WTC11 (cell line): Measurements from ENCODE around the gene RPGR. TPM values are rescaled to one million over a fixed set of nuclear protein-coding genes. Genes with fewer than 3 reads are reported as not detected.

Experiments
- ATAC-seq: fragments of 200-7000 bp; cut with Tn5 transposase; 2 replicates; pipeline ENCODE4 v1.10.0; 2021; ENCODE audit warnings: mild to moderate bottlenecking, moderate library complexity
- CTCF ChIA-PET: fragments of 300-600 bp; sonication (Branson Sonifier 250); formaldehyde crosslinking; loops from one replicate; lab custom pipeline; 2021; ENCODE audit warnings: antibody characterized with exemption; lab: Charles Lee
- POLR2A ChIA-PET: fragments of 350-600 bp; sonication (Branson Sonifier 250); formaldehyde crosslinking; loops from one replicate; lab custom pipeline; 2021; ENCODE audit warnings: antibody characterized with exemption; lab: Charles Lee
- DNase-seq: peaks from one replicate; pipeline ENCODE4 v3.0.0; 2021; ENCODE audit warnings: low spot score
- H3K27ac Mint-ChIP-seq: 2 replicates; pipeline ENCODE4 v1.8.0; 2021; ENCODE audit warnings: mixed read lengths
- H3K27me3 Mint-ChIP-seq: 2 replicates; pipeline ENCODE4 v1.8.0; 2021; ENCODE audit warnings: low read depth, mild to moderate bottlenecking, moderate library complexity, mixed read lengths
- H3K36me3 Mint-ChIP-seq: 2 replicates; pipeline ENCODE4 v1.8.0; 2021; ENCODE audit warnings: mixed read lengths
- H3K4me1 Mint-ChIP-seq: 2 replicates; pipeline ENCODE4 v1.8.0; 2022; ENCODE audit warnings: mixed read lengths
- H3K4me3 Mint-ChIP-seq: 2 replicates; pipeline ENCODE4 v1.8.0; 2021; ENCODE audit warnings: mild to moderate bottlenecking, moderate library complexity, mixed read lengths
- H3K9me3 Mint-ChIP-seq: 2 replicates; pipeline ENCODE4 v1.8.0; 2021; ENCODE audit warnings: mixed read lengths
- AR ChIP-seq: fragments of 250-450 bp; sonication (Bioruptor Pico); IDR thresholded peaks from 2 replicates; pipeline ENCODE4 v1.9.0; 2021; ENCODE audit warnings: mild to moderate bottlenecking
- ATF6 ChIP-seq: sonication (generic); formaldehyde crosslinking; IDR thresholded peaks from 2 replicates; pipeline ENCODE4 v1.8.1; 2023; ENCODE audit warnings: mild to moderate bottlenecking, missing genetic modification reagents
- CBFB ChIP-seq: sonication (generic); formaldehyde crosslinking; IDR thresholded peaks from 2 replicates; pipeline ENCODE4 v1.8.1; 2022; ENCODE audit warnings: mild to moderate bottlenecking, low read depth, missing genetic modification reagents
- EMX1 ChIP-seq: fragments of 250-450 bp; sonication (Bioruptor Pico); IDR thresholded peaks from 2 replicates; pipeline ENCODE4 v1.8.0; 2021; ENCODE audit warnings: mild to moderate bottlenecking
- GABPB1 ChIP-seq: sonication (generic); formaldehyde crosslinking; IDR thresholded peaks from 2 replicates; pipeline ENCODE4 v1.8.1; 2023; ENCODE audit warnings: mild to moderate bottlenecking, missing genetic modification reagents
- GRHL2 ChIP-seq: fragments of 250-450 bp; sonication (Bioruptor Pico); IDR thresholded peaks from 2 replicates; pipeline ENCODE4 v1.8.0; 2022; ENCODE audit warnings: mild to moderate bottlenecking, moderate library complexity; ENCODE audit not compliant: insufficient replicate concordance, severe bottlenecking
- JUN ChIP-seq: sonication (generic); formaldehyde crosslinking; IDR thresholded peaks from 2 replicates; pipeline ENCODE4 v1.8.0; 2023; ENCODE audit warnings: mild to moderate bottlenecking, missing genetic modification reagents
- MYBL2 ChIP-seq: sonication (generic); formaldehyde crosslinking; IDR thresholded peaks from 2 replicates; pipeline ENCODE4 v1.8.1; 2023; ENCODE audit warnings: mild to moderate bottlenecking, moderate library complexity, missing genetic modification reagents
- NFE2L1 ChIP-seq: sonication (generic); formaldehyde crosslinking; IDR thresholded peaks from 2 replicates; pipeline ENCODE4 v1.8.1; 2023; ENCODE audit warnings: missing genetic modification reagents
- TCF7 ChIP-seq: sonication (generic); formaldehyde crosslinking; IDR thresholded peaks from 2 replicates; pipeline ENCODE4 v1.8.0; 2022; ENCODE audit warnings: mild to moderate bottlenecking, low read depth, missing genetic modification reagents, moderate library complexity
- ZNF121 ChIP-seq: sonication (generic); formaldehyde crosslinking; IDR thresholded peaks from 2 replicates; pipeline ENCODE4 v1.8.0; 2023; ENCODE audit warnings: missing genetic modification reagents
- ZNF423 ChIP-seq: fragments of 250-450 bp; sonication (Bioruptor Pico); IDR thresholded peaks from 2 replicates; pipeline ENCODE4 v2.1.2; 2022; ENCODE audit warnings: mild to moderate bottlenecking, moderate library complexity
- ZNF425 ChIP-seq: fragments of 250-450 bp; sonication (Bioruptor Pico); conservative IDR thresholded peaks from 2 replicates; pipeline ENCODE4 v1.9.0; 2021; ENCODE audit warnings: mild to moderate bottlenecking
- ZNF671 ChIP-seq: fragments of 250-450 bp; sonication (Bioruptor Pico); IDR thresholded peaks from 2 replicates; pipeline ENCODE4 v1.8.0; 2021; ENCODE audit warnings: mild to moderate bottlenecking
- total RNA-seq: library from RNA; stranded (reverse); gene quantifications from 3 replicates; pipeline ENCODE4 v1.2.3, GENCODE V29; 2021
- TF ChIP-seq, protein P1 (sequence below): sonication (generic); formaldehyde crosslinking; IDR thresholded peaks from 2 replicates; pipeline ENCODE4 v1.8.1; 2022; ENCODE audit warnings: mild to moderate bottlenecking, missing genetic modification reagents, moderate library complexity, borderline replicate concordance
- TF ChIP-seq, protein P2 (sequence below): sonication (generic); formaldehyde crosslinking; conservative IDR thresholded peaks from 2 replicates; pipeline ENCODE4 v1.8.1; 2022; ENCODE audit warnings: mild to moderate bottlenecking, missing genetic modification reagents
- TF ChIP-seq, protein P3 (sequence below): fragments of 200-600 bp; IDR thresholded peaks from 2 replicates; pipeline ENCODE4 v1.8.0; 2022; ENCODE audit warnings: antibody characterized with exemption
- TF ChIP-seq, protein P4 (sequence below): fragments of 250-450 bp; sonication (Bioruptor Pico); IDR thresholded peaks from 2 replicates; pipeline ENCODE4 v2.1.2; 2022; ENCODE audit warnings: mild to moderate bottlenecking, moderate library complexity
- TF ChIP-seq, protein P5 (sequence below): sonication (generic); formaldehyde crosslinking; IDR thresholded peaks from 2 replicates; pipeline ENCODE4 v1.8.1; 2023; ENCODE audit warnings: mild to moderate bottlenecking, missing genetic modification reagents, moderate library complexity

RPGR gene
- total RNA-seq, 1 experiment from 2014 or later = 10.7 TPM

DNA sequence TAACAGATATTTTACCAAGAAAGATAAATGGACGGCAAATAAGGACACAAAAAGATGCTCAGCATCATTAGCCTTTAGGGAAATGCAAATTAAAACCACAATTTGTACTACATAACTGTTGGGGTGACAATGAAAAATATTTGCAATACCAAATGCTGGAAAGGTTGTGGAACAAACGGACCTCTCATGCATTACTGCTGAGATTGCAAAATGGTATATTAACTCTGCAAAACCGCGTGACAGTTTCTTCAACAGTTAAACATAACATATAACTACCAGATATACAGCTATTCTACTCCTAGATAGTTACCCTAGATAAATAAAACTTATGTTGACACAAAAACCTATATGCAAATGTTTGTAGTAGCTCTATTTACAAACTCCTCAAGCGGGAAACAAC is 18.8 kb upstream of the RPGR start:
- ChIA-PET POLR2A (no interaction called here), CTCF (no interaction called here)
- H3K4me3 Mint-ChIP-seq = no peak overlapping the region
- H3K9me3 Mint-ChIP-seq = no peaks in the 10 kb centered on the region
- no peak overlapping the region for H3K27ac Mint-ChIP-seq
- TF ChIP-seq JUN = no peak
- TF ChIP-seq, protein P1, sequence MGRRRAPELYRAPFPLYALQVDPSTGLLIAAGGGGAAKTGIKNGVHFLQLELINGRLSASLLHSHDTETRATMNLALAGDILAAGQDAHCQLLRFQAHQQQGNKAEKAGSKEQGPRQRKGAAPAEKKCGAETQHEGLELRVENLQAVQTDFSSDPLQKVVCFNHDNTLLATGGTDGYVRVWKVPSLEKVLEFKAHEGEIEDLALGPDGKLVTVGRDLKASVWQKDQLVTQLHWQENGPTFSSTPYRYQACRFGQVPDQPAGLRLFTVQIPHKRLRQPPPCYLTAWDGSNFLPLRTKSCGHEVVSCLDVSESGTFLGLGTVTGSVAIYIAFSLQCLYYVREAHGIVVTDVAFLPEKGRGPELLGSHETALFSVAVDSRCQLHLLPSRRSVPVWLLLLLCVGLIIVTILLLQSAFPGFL = no peak
- no peak for TF ChIP-seq EMX1
- TF ChIP-seq GRHL2 = no peak
- no peak for TF ChIP-seq GABPB1 (CRISPR knock-in tag)
- TF ChIP-seq ZNF423 (CRISPR knock-in tag) = no peak
- TF ChIP-seq ZNF425 (CRISPR knock-in tag) = no peak
- no peak for TF ChIP-seq ZNF121 (CRISPR knock-in tag)
- TF ChIP-seq CBFB = no peak
- TF ChIP-seq, protein P2, sequence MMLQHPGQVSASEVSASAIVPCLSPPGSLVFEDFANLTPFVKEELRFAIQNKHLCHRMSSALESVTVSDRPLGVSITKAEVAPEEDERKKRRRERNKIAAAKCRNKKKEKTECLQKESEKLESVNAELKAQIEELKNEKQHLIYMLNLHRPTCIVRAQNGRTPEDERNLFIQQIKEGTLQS (CRISPR knock-in tag) = no peak
- TF ChIP-seq ZNF671 (CRISPR knock-in tag) = no peak
- no peaks in the 10 kb centered on the region; the same call in 1 of the 2 replicates for H3K4me1 Mint-ChIP-seq
- DNase-seq = no peak
- ATAC-seq = no peak
- no peaks in the 10 kb centered on the region for H3K36me3 Mint-ChIP-seq
- H3K27me3 Mint-ChIP-seq = no peaks in the 10 kb centered on the region

DNA sequence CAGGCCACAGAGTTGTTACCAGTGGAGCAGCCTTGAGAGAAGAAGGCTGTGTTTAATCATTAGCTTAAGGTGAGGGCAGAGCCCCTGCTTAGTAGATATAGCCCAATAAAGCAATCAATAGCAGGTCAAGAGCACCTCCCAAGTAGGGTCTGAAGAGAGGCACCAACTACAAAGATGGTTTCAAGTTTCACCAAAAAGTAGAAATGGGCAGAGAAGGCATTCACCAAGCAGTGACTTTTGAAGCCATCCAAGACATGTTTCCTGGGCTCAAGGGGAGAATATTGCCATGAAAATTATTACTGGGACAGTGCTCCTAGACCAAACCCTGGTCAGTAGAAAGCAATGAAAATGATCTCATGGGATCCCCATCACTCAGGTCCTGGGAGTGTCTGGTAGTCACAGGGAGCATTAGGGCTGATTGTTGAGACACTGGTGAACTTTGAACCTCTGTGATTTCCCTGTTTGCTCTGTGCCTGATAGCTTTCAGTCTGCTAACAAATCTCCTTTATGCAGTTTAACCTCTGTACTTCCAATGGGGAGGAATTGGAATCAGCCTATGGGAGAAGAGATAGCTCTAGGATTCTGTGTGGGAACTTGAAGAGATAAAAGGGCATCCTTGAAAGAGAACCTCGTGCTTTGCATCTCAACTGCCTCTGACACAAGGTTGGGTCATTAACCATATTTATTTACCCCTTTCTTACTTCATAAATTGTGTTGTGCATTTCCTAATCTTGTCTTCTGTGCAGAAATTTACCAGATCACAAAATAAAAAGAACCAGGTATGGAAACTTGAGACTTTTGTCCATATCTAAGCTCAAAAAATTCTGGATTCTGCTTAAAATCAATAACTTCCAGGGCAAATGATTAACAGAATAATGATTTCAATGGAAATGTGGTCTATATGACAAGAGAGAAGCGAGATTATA is 15.8 kb upstream of the RPGR start:
- no peaks in the 10 kb centered on the region; the same call in 1 of the 2 replicates for H3K4me1 Mint-ChIP-seq
- ATAC-seq = no peak
- H3K27ac Mint-ChIP-seq = no peak overlapping the region
- DNase-seq = no peak
- POLR2A ChIA-PET = no interaction called here
- no peaks in the 10 kb centered on the region for H3K9me3 Mint-ChIP-seq
- TF ChIP-seq CBFB = no peak
- H3K27me3 Mint-ChIP-seq = no peaks in the 10 kb centered on the region
- CTCF ChIA-PET = interaction anchor here (0.9 kb wide), 1 partner anchor 16 kb away, joined by 3 read pairs; the partner anchor contains the start of gene RPGR
- H3K36me3 Mint-ChIP-seq = no peaks in the 10 kb centered on the region
- no peak overlapping the region for H3K4me3 Mint-ChIP-seq

DNA sequence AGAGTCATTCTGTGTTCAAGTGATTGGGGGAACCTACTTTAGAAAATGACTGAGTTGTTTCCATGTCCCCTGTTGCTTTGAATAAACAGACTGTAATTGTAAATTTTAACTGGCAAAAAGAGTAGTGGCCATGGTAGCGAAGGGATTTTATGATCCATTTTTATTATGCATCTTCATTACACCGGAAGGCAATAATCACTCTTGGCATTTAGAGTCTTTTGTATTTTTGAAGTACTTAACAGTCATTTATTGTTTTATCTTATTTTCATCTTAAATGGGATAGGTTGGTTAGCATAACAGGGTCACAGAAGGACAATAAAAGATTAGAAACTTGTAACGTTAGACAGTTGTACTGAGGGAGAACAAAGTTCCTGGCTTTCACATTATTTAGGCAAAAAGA is 14.1 kb upstream of the RPGR start:
- Mint-ChIP-seq H3K9me3 (no peaks in the 10 kb centered on the region), H3K27ac (no peak overlapping the region), H3K4me1 (no peaks in the 10 kb centered on the region; the same call in 1 of the 2 replicates), H3K36me3 (no peaks in the 10 kb centered on the region), H3K27me3 (no peaks in the 10 kb centered on the region), H3K4me3 (no peak overlapping the region)
- DNase-seq = no peak
- ChIA-PET POLR2A (no interaction called here), CTCF (no interaction called here)
- TF ChIP-seq EMX1 = no peak
- TF ChIP-seq, protein P3, sequence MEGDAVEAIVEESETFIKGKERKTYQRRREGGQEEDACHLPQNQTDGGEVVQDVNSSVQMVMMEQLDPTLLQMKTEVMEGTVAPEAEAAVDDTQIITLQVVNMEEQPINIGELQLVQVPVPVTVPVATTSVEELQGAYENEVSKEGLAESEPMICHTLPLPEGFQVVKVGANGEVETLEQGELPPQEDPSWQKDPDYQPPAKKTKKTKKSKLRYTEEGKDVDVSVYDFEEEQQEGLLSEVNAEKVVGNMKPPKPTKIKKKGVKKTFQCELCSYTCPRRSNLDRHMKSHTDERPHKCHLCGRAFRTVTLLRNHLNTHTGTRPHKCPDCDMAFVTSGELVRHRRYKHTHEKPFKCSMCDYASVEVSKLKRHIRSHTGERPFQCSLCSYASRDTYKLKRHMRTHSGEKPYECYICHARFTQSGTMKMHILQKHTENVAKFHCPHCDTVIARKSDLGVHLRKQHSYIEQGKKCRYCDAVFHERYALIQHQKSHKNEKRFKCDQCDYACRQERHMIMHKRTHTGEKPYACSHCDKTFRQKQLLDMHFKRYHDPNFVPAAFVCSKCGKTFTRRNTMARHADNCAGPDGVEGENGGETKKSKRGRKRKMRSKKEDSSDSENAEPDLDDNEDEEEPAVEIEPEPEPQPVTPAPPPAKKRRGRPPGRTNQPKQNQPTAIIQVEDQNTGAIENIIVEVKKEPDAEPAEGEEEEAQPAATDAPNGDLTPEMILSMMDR = no peak
- TF ChIP-seq ATF6 (CRISPR knock-in tag) = no peak
- no peak for TF ChIP-seq CBFB
- TF ChIP-seq AR (CRISPR knock-in tag) = no peak
- TF ChIP-seq, protein P4, sequence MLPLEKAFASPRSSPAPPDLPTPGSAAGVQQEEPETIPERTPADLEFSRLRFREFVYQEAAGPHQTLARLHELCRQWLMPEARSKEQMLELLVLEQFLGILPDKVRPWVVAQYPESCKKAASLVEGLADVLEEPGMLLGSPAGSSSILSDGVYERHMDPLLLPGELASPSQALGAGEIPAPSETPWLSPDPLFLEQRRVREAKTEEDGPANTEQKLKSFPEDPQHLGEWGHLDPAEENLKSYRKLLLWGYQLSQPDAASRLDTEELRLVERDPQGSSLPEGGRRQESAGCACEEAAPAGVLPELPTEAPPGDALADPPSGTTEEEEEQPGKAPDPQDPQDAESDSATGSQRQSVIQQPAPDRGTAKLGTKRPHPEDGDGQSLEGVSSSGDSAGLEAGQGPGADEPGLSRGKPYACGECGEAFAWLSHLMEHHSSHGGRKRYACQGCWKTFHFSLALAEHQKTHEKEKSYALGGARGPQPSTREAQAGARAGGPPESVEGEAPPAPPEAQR (CRISPR knock-in tag) = no peak
- no peak for TF ChIP-seq NFE2L1 (CRISPR knock-in tag)
- TF ChIP-seq TCF7 (CRISPR knock-in tag) = no peak
- no peak for TF ChIP-seq MYBL2 (CRISPR knock-in tag)
- TF ChIP-seq, protein P5, sequence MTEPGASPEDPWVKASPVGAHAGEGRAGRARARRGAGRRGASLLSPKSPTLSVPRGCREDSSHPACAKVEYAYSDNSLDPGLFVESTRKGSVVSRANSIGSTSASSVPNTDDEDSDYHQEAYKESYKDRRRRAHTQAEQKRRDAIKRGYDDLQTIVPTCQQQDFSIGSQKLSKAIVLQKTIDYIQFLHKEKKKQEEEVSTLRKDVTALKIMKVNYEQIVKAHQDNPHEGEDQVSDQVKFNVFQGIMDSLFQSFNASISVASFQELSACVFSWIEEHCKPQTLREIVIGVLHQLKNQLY (CRISPR knock-in tag) = no peak
- no peak for TF ChIP-seq ZNF121 (CRISPR knock-in tag)
- no peak for ATAC-seq
